GM21360 (cell line): ENCODE data around the gene PRICKLE1.

Experiments used
- ATAC-seq: cut with Tn5 transposase; IDR thresholded peaks from one replicate; pipeline ENCODE4 v1.9.1; 2021; ENCODE audit warnings: mild to moderate bottlenecking, moderate library complexity; ENCODE audit not compliant: unreplicated experiment

PRICKLE1 gene

DNA sequence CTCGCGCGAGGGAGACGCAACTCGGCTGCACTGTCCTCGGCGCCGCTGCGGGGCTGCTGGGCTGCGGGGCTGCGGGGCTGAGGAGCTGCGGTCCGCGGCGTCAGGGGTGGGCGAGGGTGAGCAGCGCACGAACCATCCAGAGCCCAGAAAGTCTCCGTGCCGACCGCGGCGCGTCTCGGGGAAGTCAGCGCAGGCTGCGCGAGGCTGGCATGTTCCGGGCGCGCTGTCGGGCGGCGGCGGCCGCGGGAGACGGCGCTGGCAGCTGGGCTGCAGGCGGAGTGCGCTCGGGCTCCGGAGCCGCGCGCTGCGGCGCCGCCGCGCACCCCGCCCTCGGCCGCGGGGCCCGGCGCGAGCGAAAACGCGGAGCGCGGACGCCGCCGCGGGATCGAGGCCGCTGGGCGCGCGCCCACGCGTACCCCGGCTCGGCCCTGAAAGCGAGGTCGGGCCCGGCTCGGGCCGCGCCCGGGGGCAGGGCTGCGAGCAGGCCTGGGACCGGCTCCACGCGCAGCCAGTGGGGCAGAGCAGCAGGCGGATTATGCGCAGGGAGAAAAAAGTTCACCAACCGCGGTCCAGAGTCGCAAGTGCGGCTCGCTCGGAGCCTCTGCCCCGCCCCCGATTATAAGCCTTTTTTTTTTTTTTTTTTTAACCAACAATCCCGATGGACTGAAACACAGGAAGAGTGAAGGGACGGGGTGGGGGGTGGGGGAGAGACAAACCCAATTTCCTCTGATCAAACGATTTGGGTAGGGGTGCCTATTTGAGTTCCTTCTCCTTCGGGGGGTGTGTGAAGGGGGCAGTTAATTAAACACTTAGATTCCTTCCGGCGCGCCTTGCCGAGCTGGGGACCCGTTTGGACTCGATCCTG, at the start of gene PRICKLE1:
TSS of gene PRICKLE1 (minus strand) at position 282 of the 865 bp plus-strand sequence. CDS start 117,230 bp downstream, outside the sequence.
- peak; percentile 82 for ATAC-seq

GRCh38 chr12:42638697-42639096, 49.2 kb upstream of the PRICKLE1 start:
- ATAC-seq, result no peak

DNA sequence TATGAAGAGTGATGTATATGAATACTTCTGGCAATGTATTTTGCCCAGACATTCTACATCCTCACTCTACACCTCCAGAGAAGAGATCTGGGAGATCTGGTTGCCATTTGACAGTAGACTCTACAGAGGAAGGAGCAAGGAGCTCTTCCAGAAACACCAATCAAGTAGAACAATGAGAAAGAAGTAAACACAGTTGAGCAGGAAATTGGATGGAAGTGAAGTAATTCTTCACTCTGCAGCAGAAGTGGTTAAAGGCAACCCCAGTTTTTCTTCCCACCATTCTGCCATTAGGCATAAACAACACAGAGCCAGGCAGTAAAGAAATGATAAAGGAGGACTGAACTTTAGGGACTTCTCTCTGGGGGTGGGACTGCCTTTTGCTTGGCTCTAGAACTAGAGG, 48.5 kb upstream of the PRICKLE1 start:
- ATAC-seq, result no peak

DNA sequence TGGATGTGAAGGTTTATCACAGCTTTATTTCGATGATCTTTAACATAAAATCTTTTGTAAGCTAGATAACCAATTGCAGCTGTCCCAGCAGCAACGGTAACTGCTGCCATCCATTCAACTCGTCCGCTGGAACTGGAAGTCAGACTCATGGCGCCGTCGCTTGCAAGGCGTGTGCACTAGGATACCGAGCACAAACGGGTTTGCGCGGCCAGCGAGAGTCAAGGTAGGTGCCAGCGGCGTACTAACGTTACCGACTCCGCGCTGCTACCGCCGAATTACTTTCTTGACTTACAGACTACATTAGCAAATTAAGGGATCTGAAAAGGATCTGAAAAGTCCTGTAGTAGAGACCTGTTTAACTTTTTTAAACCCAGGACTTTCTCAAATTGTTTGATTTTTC, 47.4 kb upstream of the PRICKLE1 start:
- no peak for ATAC-seq

DNA sequence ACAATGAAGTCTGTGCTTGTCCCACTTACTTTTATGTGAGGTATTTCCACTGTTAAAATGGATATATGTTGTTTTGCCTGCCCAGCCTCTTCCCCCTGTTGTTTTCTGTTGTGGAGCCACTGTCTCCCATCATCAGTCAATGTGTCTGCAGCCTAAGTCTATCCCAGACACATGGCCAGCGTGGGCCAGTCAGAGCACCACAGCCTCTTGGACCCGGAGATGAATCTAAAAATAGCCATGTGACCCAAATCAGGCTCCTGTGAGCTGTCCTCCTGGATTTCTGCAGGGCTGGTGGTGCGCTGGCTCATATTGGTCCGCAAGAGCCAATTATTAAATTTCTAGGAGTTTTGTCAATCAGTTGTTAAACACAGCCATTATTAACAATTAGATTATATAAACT, 44.0 kb upstream of the PRICKLE1 start:
- ATAC-seq, result no peak

- no peak for ATAC-seq
These were observed 42.0 kb upstream of the PRICKLE1 start for GRCh38 chr12:42631513-42631912.

GRCh38 chr12:42630314-42630713, 40.8 kb upstream of the PRICKLE1 start:
- no peak for ATAC-seq

DNA sequence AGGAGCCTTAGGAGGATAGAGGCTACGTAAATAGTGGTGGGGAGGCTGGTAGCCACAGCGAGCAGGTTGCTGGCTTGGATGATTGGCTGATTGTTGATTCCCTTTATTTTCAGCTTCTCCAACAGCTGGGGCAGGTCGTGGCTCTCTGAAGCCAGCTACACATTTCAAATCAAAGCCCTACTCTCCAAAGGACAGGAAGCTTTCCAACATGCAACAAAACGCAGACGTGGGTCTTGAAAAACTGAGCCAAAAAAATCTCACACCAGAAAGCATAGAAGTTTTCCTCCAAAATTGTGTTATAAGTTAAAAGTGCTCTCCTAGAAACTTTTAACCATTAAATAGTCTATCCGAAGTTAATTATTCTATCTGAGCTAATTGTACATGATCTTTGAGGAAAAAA, 37.6 kb upstream of the PRICKLE1 start:
- no peak for ATAC-seq

GRCh38 chr12:42625611-42626010, 36.1 kb upstream of the PRICKLE1 start:
- ATAC-seq, result no peak

DNA sequence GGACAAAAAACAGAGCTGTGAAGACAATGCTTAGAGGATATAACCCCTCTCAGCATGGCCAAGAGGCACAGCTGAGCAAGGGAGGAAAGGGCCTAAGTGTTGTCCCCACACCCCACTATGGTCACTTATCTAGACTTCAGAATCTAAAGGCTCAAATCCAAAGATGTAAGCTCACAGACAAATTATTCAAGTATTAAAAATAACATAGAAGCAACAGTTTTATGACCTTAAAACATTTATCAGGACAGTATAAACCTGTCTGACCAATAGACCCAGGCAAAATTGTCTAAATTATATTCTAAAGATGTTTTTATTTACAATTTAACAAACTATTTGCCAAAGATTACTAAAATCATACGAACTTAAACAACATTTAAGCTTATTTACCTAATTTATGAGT, 28.1 kb upstream of the PRICKLE1 start:
- ATAC-seq, result no peak

DNA sequence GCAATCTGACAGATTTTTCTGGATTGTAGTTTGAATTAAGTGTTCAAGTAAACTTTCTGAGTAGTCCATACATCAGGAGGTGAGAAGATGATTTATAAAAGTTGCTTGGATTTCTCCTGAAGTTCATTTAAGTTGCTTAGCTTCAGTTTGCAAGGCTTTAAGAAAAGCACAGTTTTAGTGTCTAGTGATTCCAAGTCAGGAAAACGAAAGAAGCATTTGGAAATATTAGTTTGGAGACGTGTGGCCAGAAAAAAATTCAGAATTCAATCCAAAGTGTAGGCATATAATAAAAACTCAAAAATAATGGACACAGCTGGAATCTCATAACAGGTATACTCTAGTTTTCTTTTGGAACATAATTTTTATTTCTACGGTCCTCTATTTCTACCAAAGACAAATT, 25.5 kb upstream of the PRICKLE1 start:
- no peak for ATAC-seq

DNA sequence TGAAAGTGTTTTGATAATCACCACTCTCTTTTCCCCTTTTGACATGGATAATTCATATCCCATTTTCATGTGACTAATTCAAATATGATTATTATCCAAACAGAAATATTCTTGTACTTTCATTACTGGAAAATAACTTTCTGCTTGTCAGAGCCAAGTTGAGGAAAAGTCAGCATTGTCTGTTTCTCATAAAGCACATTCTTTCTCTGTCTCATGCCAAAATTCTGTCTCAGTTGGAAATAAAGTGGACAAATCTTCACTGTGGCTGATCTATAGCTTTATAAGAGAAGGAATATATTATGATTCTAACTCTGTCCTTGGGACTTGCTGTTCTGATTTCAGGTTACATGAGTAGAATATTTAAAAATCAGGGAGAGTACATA, 22.7 kb upstream of the PRICKLE1 start:
- ATAC-seq, result no peak

- ATAC-seq, result no peak
These were observed 22.2 kb upstream of the PRICKLE1 start for GRCh38 chr12:42611571-42612230.

DNA sequence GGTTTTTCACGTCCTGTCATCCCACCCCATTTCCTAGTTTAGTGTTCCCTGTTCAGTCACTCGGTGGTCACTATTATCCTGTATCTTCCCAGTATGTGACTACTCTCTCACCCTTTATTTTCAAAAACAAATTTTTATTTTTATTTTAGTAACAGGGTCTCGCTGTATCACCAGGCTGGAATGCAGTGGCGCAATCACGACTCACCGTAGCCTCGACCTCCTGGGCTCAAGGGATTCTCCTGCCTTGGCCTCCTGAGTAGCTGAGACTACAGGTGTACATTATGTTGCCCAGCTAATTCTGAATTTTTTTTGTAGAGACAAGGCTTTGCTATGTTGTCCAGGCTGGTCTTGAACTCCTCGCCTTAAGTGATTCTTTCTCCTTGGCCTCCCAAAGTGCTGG, 20.1 kb upstream of the PRICKLE1 start:
- ATAC-seq, result no peak

GRCh38 chr12:42608196-42608825, 18.8 kb upstream of the PRICKLE1 start:
- no peak for ATAC-seq

DNA sequence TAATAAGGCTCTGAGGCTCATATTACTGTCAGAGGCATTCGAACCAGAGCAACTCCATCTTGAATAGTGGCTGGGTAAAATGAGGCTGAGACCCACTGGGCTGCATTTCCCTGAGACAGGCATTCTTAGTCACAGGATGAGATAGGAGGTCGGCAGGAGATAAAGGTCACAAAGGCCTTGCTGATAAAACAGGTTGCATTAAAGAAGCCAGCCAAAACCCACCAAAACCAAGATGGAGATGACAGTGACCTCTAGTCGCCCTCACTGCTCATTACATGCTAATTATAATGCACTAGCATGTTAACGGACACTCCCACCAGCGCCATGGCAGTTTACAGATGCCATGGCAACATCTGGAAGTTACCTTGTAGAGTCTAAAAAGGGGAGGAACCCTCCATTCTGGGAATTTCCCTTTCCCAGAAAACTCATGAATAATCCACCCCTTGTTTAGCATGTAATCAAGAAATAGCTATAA, 18.1 kb upstream of the PRICKLE1 start:
- no peak for ATAC-seq

DNA sequence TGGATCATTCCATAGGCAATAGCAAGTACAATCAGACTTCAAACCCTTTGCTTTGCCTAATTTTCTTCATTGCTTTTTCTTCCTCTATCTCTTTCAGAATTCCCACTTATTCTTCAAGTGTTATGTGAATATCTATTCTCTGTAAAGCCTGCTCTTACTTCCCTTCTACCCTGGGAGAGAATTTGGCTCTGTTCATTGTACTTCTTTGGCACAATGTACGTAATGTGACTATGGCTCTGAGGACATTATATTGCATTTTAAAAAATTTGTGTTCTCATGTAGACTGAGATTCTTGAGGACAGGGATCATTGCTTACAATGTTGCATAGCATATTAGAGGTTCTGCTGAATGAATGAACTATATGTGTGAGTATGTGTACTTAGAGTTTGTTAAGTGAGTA, 16.9 kb upstream of the PRICKLE1 start:
- no peak for ATAC-seq

GRCh38 chr12:42605685-42606084, 16.1 kb upstream of the PRICKLE1 start:
- no peak for ATAC-seq

GRCh38 chr12:42603246-42603990, 13.9 kb upstream of the PRICKLE1 start:
- no peak for ATAC-seq

DNA sequence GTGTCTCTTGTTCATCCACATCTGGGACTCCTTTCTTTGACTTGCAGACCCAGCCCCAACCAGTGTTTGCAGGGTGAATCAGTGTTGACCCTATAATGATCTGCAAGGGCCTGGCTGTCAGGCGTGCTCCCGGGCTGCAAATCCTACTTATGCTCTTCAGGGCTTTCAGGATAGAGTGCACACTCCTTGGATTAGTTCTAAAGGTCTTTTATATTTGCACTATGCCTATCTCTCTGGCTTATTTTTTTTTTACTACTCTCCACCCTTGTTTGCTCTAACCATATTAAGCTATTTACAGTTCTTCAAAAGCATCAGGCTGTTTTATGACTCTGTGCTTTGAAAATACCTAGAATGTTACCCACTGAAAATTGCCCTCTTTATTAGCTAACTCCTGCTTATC, 4.3 kb upstream of the PRICKLE1 start:
- ATAC-seq, result no peak

DNA sequence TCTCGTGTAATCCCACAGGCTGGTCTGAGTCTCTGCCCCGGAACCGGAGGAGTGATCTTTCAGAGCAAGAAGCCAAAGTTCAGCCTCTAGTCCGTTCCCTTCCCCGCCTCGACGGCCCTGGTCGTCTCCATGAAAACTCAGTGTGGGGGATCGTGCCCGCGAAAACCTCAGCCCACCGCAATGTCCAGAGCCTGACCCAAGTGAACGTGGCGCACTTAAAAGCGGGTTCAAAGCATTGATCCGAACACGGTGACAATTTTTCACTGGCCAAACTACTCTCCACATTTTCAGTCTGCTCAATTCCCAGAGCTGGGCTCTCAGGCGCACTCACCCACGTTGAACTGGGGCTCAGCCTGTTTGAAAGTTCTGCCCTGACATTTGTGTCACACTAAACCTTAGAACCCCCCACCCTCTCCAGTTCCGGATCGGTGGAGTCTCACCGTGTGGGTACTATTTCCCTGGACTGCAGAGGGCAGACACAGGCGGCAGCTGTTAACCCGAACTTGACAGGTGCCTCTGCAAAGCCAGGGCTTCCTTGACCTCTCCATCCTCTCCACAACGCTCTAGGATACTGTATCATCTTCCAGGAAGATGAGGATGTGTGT, 886 bp upstream of the PRICKLE1 start:
- ATAC-seq, result no peak
